C4-2B (cell line): ENCODE results near the gene TEAD2.

Source experiments
- CTCF ChIP-seq: fragments of 450-650 bp; conservative IDR thresholded peaks from 2 replicates; pipeline ENCODE4 v1.5.1; 2017; ENCODE audit warnings: mild to moderate bottlenecking
- ZFX ChIP-seq: fragments of 450-650 bp; IDR thresholded peaks from 2 replicates; pipeline ENCODE4 v1.6.1; 2017

DNA sequence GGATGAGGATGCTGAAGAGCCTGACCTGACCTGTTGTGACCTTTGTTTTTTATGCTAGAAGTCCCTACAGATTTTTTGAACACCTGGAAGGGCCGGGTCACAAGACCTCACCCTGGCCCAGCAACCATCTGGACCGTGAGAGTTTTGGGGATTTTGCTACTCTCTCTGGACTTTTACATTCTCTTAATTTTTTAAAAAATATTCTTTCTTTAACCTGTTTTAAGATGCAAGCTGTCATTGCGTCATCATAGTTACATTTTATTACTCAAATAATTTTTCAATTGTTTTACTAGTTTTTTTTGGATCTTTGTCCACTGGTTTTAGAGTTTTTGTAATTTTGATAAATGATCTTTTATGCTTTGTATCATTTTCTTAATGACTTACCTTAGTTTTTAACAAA is 9.0 kb upstream of the TEAD2 start:
- no peak for TF ChIP-seq CTCF
- no peak for TF ChIP-seq ZFX
